PC-3 (cell line): ENCODE measurements around the gene ITCH. TPM values are rescaled to one million over a fixed set of nuclear protein-coding genes. Genes with fewer than 3 reads are reported as not detected.

ENCODE experiments used
- ATAC-seq: fragments of 200-7000 bp; cut with Tn5 transposase; 2 replicates; pipeline ENCODE4 v1.9.1; 2020; ENCODE audit warnings: mild to moderate bottlenecking, moderate library complexity
- BruUV-seq: library from RNA; stranded (reverse); fragments of 400-500 nt; replicated peaks from 2 replicates; lab custom pipeline; 2021; lab: Mats Ljungman, UMichigan
- CTCF ChIA-PET: fragments of 300-600 bp; sonication (Branson Sonifier 250); formaldehyde crosslinking; loops from one replicate; lab custom pipeline; 2022; ENCODE audit warnings: antibody characterized with exemption; lab: Charles Lee
- POLR2A ChIA-PET: fragments of 300-600 bp; sonication (Branson Sonifier 250); formaldehyde crosslinking; loops from one replicate; lab custom pipeline; 2022; ENCODE audit warnings: antibody characterized with exemption; ENCODE audit not compliant: unreplicated experiment; lab: Charles Lee
- DNase-seq: peaks from one replicate; pipeline ENCODE4 v3.0.0-alpha.2; 2015
- H2AFZ ChIP-seq: fragments of 300-600 bp; sonication (generic); 2 replicates; pipeline ENCODE4 v1.6.0; 2016; ENCODE audit warnings: antibody characterized with exemption, low read length
- H3F3A ChIP-seq: fragments of 300-600 bp; sonication (generic); one replicate; pipeline ENCODE4 v1.6.0; 2017; ENCODE audit warnings: antibody characterized with exemption, low read length, control low read depth, mild to moderate bottlenecking; ENCODE audit not compliant: unreplicated experiment
- H3K27ac ChIP-seq: fragments of 300-600 bp; sonication (generic); 2 replicates; pipeline ENCODE4 v1.5.1; 2016; ENCODE audit warnings: mild to moderate bottlenecking, low read length
- H3K27me3 ChIP-seq: fragments of 300-600 bp; sonication (generic); 2 replicates; pipeline ENCODE4 v1.6.1; 2016; ENCODE audit warnings: low read length, mixed read lengths
- H3K36me3 ChIP-seq: fragments of 300-600 bp; sonication (generic); 2 replicates; pipeline ENCODE4 v1.6.1; 2016; ENCODE audit warnings: low read depth, mixed run types, low read length, mixed read lengths
- H3K4me1 ChIP-seq: fragments of 300-600 bp; sonication (generic); 2 replicates; pipeline ENCODE4 v1.5.1; 2016; ENCODE audit warnings: low read length; ENCODE audit not compliant: insufficient read depth
- H3K4me2 ChIP-seq: fragments of 300-600 bp; sonication (generic); 2 replicates; pipeline ENCODE4 v1.6.0; 2016; ENCODE audit warnings: low read length
- H3K4me3 ChIP-seq: fragments of 300-600 bp; sonication (generic); 2 replicates; pipeline ENCODE4 v1.5.1; 2016; ENCODE audit warnings: mild to moderate bottlenecking, low read length, mixed read lengths
- H3K79me2 ChIP-seq: fragments of 300-600 bp; sonication (generic); 2 replicates; pipeline ENCODE4 v1.6.1; 2017; ENCODE audit warnings: low read length, mixed read lengths
- H3K9ac ChIP-seq: fragments of 300-600 bp; sonication (generic); 2 replicates; pipeline ENCODE4 v1.6.0; 2016; ENCODE audit warnings: mild to moderate bottlenecking, low read length
- H3K9me2 ChIP-seq: fragments of 300-600 bp; sonication (generic); replicated peaks from 2 replicates; pipeline ENCODE4 v1.6.1; 2016; ENCODE audit warnings: mixed run types, low read length, mixed read lengths
- H3K9me3 ChIP-seq: fragments of 300-600 bp; sonication (generic); 2 replicates; pipeline ENCODE4 v1.6.1; 2016; ENCODE audit warnings: low read length, mixed read lengths
- H4K20me1 ChIP-seq: fragments of 300-600 bp; sonication (generic); 2 replicates; pipeline ENCODE4 v1.6.1; 2016; ENCODE audit warnings: low read length, mixed read lengths
- CTCF ChIP-seq: fragments of 300-600 bp; sonication (generic); conservative IDR thresholded peaks from 2 replicates; pipeline ENCODE4 v1.5.1; 2017; ENCODE audit warnings: antibody characterized with exemption, low read depth, mild to moderate bottlenecking, low read length
- EZH2 ChIP-seq: fragments of 300-600 bp; sonication (generic); IDR thresholded peaks from one replicate; pipeline ENCODE4 v1.6.1; 2017; ENCODE audit warnings: antibody characterized with exemption, mild to moderate bottlenecking, low read length; ENCODE audit not compliant: unreplicated experiment
- EZH2phosphoT487 ChIP-seq: fragments of 300-600 bp; sonication (generic); IDR thresholded peaks from 2 replicates; pipeline ENCODE4 v1.6.1; 2018; ENCODE audit warnings: mild to moderate bottlenecking, antibody characterized with exemption, low read length, borderline replicate concordance
- intact Hi-C: fragments of 100-400 bp; cut with micrococcal nuclease; formaldehyde crosslinking; loops from 2 replicates; pipeline ENCODE4 v1.9.0; 2023
- total RNA-seq: library from RNA; depleted of rRNA; stranded (reverse); fragments of >200 nt; gene quantifications from 2 replicates; pipeline ENCODE4 v1.2.3, GENCODE V29; 2014

ITCH gene
- total RNA-seq, 1 experiment from 2014 or later: 54.8 TPM

- no peak overlapping the region for H3K4me3 ChIP-seq
- TF ChIP-seq EZH2phosphoT487: no peak
- no peak for TF ChIP-seq EZH2
- no peak for TF ChIP-seq CTCF
- H3F3A ChIP-seq: no peaks in the 10 kb centered on the region
- H3K79me2 ChIP-seq: peaks cover 14% of the 10 kb centered on the region; the same call in 1 of the 2 replicates
- no peak overlapping the region for H3K9ac ChIP-seq
- H2AFZ ChIP-seq: no peak overlapping the region
- H3K36me3 ChIP-seq: peaks cover 41% of the 10 kb centered on the region
- no TSS peak for BruUV-seq
- no peaks in the 10 kb centered on the region for H3K9me2 ChIP-seq
- no peak overlapping the region for H3K27ac ChIP-seq
- CTCF ChIA-PET: no interaction called here
- POLR2A ChIA-PET: no interaction called here
- ATAC-seq (no peak), DNase-seq (no peak)
- intact Hi-C loops: no loop called here
- no peaks in the 10 kb centered on the region for H3K9me3 ChIP-seq
- no peaks in the 10 kb centered on the region for H4K20me1 ChIP-seq
- H3K4me2 ChIP-seq: no peak overlapping the region
- no peaks in the 10 kb centered on the region for H3K27me3 ChIP-seq
- H3K4me1 ChIP-seq: peaks cover 4% of the 10 kb centered on the region
These were observed 168.7 kb downstream of the ITCH start for GRCh38 chr20:34531608-34532265.

- Histone ChIP-seq H3K27ac (no peak overlapping the region), H3K4me1 (no peaks in the 10 kb centered on the region), H3K9me2 (no peaks in the 10 kb centered on the region), H3F3A (no peaks in the 10 kb centered on the region), H3K27me3 (no peaks in the 10 kb centered on the region), H3K4me3 (no peak overlapping the region), H3K4me2 (no peak overlapping the region), H3K79me2 (peaks cover 9% of the 10 kb centered on the region; the same call in 1 of the 2 replicates), H3K36me3 (peaks cover 38% of the 10 kb centered on the region), H3K9ac (no peak overlapping the region), H4K20me1 (no peaks in the 10 kb centered on the region), H2AFZ (no peak overlapping the region), H3K9me3 (no peaks in the 10 kb centered on the region)
- ChIA-PET CTCF (no interaction called here), POLR2A (no interaction called here)
- intact Hi-C loops: no loop called here
- ATAC-seq: no peak
- no TSS peak for BruUV-seq
- TF ChIP-seq EZH2 (no peak), EZH2phosphoT487 (no peak), CTCF (no peak)
- DNase-seq: no peak
These were observed 169.2 kb downstream of the ITCH start for GRCh38 chr20:34532320-34532719.

GRCh38 chr20:34532756-34533155 lies 169.7 kb downstream of the ITCH start:
- H3K4me2 ChIP-seq: no peak overlapping the region
- no peak overlapping the region for H2AFZ ChIP-seq
- 0 out of 2 replicates have a peak, but pooled peaks cover 5% of the 10 kb centered on the region for H3K79me2 ChIP-seq
- intact Hi-C loops: no loop called here
- H3K9me2 ChIP-seq: no peaks in the 10 kb centered on the region
- no peaks in the 10 kb centered on the region for H3K27me3 ChIP-seq
- no peak for DNase-seq
- H3K27ac ChIP-seq: no peak overlapping the region
- no peak for ATAC-seq
- BruUV-seq: no TSS peak
- H3F3A ChIP-seq: no peaks in the 10 kb centered on the region
- H4K20me1 ChIP-seq: no peaks in the 10 kb centered on the region
- H3K4me3 ChIP-seq: no peak overlapping the region
- H3K9ac ChIP-seq: no peak overlapping the region
- CTCF ChIA-PET: no interaction called here
- H3K4me1 ChIP-seq: no peaks in the 10 kb centered on the region
- H3K36me3 ChIP-seq: peaks cover 36% of the 10 kb centered on the region
- POLR2A ChIA-PET: no interaction called here
- no peaks in the 10 kb centered on the region for H3K9me3 ChIP-seq
- TF ChIP-seq EZH2 (no peak), EZH2phosphoT487 (no peak), CTCF (no peak)
